ENCODE data around the gene EXT2.

- TF ChIP-seq, protein P1, sequence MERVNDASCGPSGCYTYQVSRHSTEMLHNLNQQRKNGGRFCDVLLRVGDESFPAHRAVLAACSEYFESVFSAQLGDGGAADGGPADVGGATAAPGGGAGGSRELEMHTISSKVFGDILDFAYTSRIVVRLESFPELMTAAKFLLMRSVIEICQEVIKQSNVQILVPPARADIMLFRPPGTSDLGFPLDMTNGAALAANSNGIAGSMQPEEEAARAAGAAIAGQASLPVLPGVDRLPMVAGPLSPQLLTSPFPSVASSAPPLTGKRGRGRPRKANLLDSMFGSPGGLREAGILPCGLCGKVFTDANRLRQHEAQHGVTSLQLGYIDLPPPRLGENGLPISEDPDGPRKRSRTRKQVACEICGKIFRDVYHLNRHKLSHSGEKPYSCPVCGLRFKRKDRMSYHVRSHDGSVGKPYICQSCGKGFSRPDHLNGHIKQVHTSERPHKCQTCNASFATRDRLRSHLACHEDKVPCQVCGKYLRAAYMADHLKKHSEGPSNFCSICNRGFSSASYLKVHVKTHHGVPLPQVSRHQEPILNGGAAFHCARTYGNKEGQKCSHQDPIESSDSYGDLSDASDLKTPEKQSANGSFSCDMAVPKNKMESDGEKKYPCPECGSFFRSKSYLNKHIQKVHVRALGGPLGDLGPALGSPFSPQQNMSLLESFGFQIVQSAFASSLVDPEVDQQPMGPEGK (CRISPR knock-in tag; IDR thresholded peaks at IDR 0.05; ENCODE audit: borderline replicate concordance): no peak
- TF ChIP-seq ARNTL (CRISPR knock-in tag; IDR thresholded peaks at IDR 0.05; ENCODE audit: borderline replicate concordance, low read depth) (no peak), ZC3H10 (CRISPR knock-in tag; IDR thresholded peaks at IDR 0.05) (no peak), ZFP3 (CRISPR knock-in tag; IDR thresholded peaks at IDR 0.05) (no peak), CSDC2 (CRISPR knock-in tag; IDR thresholded peaks at IDR 0.05) (no peak)
Measured at GRCh38 chr11:44275241-44275640, 179.8 kb downstream of the EXT2 start.
